ENCODE results near the gene SLC9A1.
A peak's percentile ranks its signal among the peaks of the same experiment; 100 is the strongest.

The SLC9A1 gene

GRCh38 chr1:27150641-27151040, 4.3 kb downstream of the SLC9A1 start:
- no peak for DNase-seq (ENCODE audit: low read depth in 2 of 2)

- no peak for DNase-seq (ENCODE audit: low read depth in 2 of 2)
Measured at GRCh38 chr1:27150183-27150582, 4.7 kb downstream of the SLC9A1 start.

- no peak for DNase-seq (ENCODE audit: low read depth in 2 of 2)
Measured at GRCh38 chr1:27149762-27150113, 5.2 kb downstream of the SLC9A1 start.

GRCh38 chr1:27149084-27149761, 5.7 kb downstream of the SLC9A1 start:
- no peak for DNase-seq (ENCODE audit: low read depth in 2 of 2)

GRCh38 chr1:27148591-27148990, 6.3 kb downstream of the SLC9A1 start:
- DNase-seq (ENCODE audit: low read depth in 2 of 2): no peak

- DNase-seq (ENCODE audit: low read depth in 2 of 2): no peak
Measured at GRCh38 chr1:27147842-27148518, 6.9 kb downstream of the SLC9A1 start.

- DNase-seq (ENCODE audit: low read depth in 2 of 2): no peak
Measured at GRCh38 chr1:27145934-27146354, 9.0 kb downstream of the SLC9A1 start.

- no peak for DNase-seq (ENCODE audit: low read depth in 2 of 2)
Measured at GRCh38 chr1:27144920-27145661, 9.8 kb downstream of the SLC9A1 start.

- no peak for DNase-seq (ENCODE audit: low read depth in 2 of 2)
Measured at GRCh38 chr1:27144049-27144748, 10.7 kb downstream of the SLC9A1 start.

GRCh38 chr1:27143401-27143800, 11.5 kb downstream of the SLC9A1 start:
- DNase-seq (ENCODE audit: low read depth in 2 of 2): no peak

- DNase-seq (ENCODE audit: low read depth in 2 of 2): no peak
Measured at GRCh38 chr1:27142464-27142863, 12.5 kb downstream of the SLC9A1 start.

GRCh38 chr1:27141266-27142003, 13.5 kb downstream of the SLC9A1 start:
- no peak for DNase-seq (ENCODE audit: low read depth in 2 of 2)

GRCh38 chr1:27139980-27140379, 14.9 kb downstream of the SLC9A1 start:
- DNase-seq (ENCODE audit: low read depth in 2 of 2): no peak

GRCh38 chr1:27138927-27139326, 16.0 kb downstream of the SLC9A1 start:
- DNase-seq (ENCODE audit: low read depth in 2 of 2): no peak

GRCh38 chr1:27138368-27138767, 16.6 kb downstream of the SLC9A1 start:
- no peak for DNase-seq (ENCODE audit: low read depth in 2 of 2)

- no peak for DNase-seq (ENCODE audit: low read depth in 2 of 2)
Measured at GRCh38 chr1:27137544-27138075, 17.3 kb downstream of the SLC9A1 start.

GRCh38 chr1:27136998-27137542, 17.9 kb downstream of the SLC9A1 start:
- DNase-seq (ENCODE audit: low read depth in 2 of 2): peak; percentile 65 to 66

- no peak for DNase-seq (ENCODE audit: low read depth in 2 of 2)
Measured at GRCh38 chr1:27136236-27136551, 18.7 kb downstream of the SLC9A1 start.

- DNase-seq (ENCODE audit: low read depth in 2 of 2): no peak
Measured at GRCh38 chr1:27135541-27136235, 19.2 kb downstream of the SLC9A1 start.

- DNase-seq (ENCODE audit: low read depth in 2 of 2): no peak
Measured at GRCh38 chr1:27133991-27134390, 20.9 kb downstream of the SLC9A1 start.

GRCh38 chr1:27133158-27133557, 21.8 kb downstream of the SLC9A1 start:
- no peak for DNase-seq (ENCODE audit: low read depth in 2 of 2)
